Spleen (tissue), 11 donors: ENCODE measurements around the gene PLD4. TPM values are rescaled to one million over a fixed set of nuclear protein-coding genes. Genes with fewer than 3 reads are reported as not detected.
"Not testable (repeated sequence)": the region's sequence is repeated elsewhere in the genome, so short reads cannot be mapped to it uniquely, and the experiment has no call there.

Experiments used
- DNase-seq: peaks from one replicate; pipeline ENCODE4 v3.0.0-alpha.2; 2020
- H3K27ac ChIP-seq, 8 donors: fragments of 200-600 bp; sonication (generic) in 7 of 8; 1 replicate in 4 of 8; 2 replicates in 4 of 8; pipeline versions ENCODE4 v1.5.0 to v1.8.0; 2016 to 2021; ENCODE audit warnings: inconsistent platforms in 4 of 8, mild to moderate bottlenecking in 4 of 8, moderate library complexity in 1 of 8
- H3K27me3 ChIP-seq, 7 donors: fragments of 200-600 bp; sonication (generic) in 6 of 7; replicated peaks in 1 of 7; 1 replicate in 4 of 7; 2 replicates in 3 of 7; pipeline versions ENCODE4 v1.5.0 to v1.8.0; 2016 to 2021; ENCODE audit warnings: inconsistent platforms in 3 of 7, mild to moderate bottlenecking in 1 of 7
- H3K36me3 ChIP-seq, 6 donors: fragments of 200-600 bp; sonication (generic) in 5 of 6; 1 replicate in 4 of 6; 2 replicates in 2 of 6; pipeline versions ENCODE4 v1.5.0 to v1.8.0; 2016 to 2021; ENCODE audit warnings: inconsistent platforms in 2 of 6
- H3K4me1 ChIP-seq, 6 donors: fragments of 200-600 bp; sonication (generic) in 5 of 6; 1 replicate in 3 of 6; 2 replicates in 3 of 6; pipeline versions ENCODE4 v1.5.0 to v1.8.0; 2016 to 2021; ENCODE audit warnings: inconsistent platforms in 3 of 6
- H3K4me3 ChIP-seq, 8 donors: fragments of 200-600 bp; sonication (generic) in 7 of 8; 1 replicate in 4 of 8; 2 replicates in 4 of 8; pipeline versions ENCODE4 v1.5.0 to v1.8.0; 2016 to 2021; ENCODE audit warnings: inconsistent platforms in 4 of 8, mild to moderate bottlenecking in 4 of 8, moderate library complexity in 2 of 8
- H3K9me3 ChIP-seq, 8 donors: fragments of 200-600 bp; sonication (generic) in 7 of 8; 1 replicate in 4 of 8; 2 replicates in 4 of 8; pipeline versions ENCODE4 v1.5.0 to v1.8.0; 2016 to 2021; ENCODE audit warnings: inconsistent platforms in 4 of 8
- POLR2A ChIP-seq, 3 donors: fragments of 450-650 bp; IDR thresholded peaks; one replicate each; pipeline ENCODE4 v1.5.1; 2017; ENCODE audit warnings: antibody characterized with exemption in 3 of 3, mild to moderate bottlenecking in 1 of 3
- POLR2AphosphoS5 ChIP-seq, 3 donors: sonication (generic); formaldehyde crosslinking; IDR thresholded peaks; one replicate each; pipeline ENCODE4 v1.5.1; 2017; ENCODE audit warnings: antibody characterized with exemption in 3 of 3
- WGBS, 5 donors: extraction: QIAGEN DNeasy Blood & Tissue Kit in 3 of 5; methylation state at CpG; one replicate each; pipeline versions ENCODE4 v1.1.5 to v1.1.7; 2013 to 2018; 5-methylcytosine and 5-hydroxymethylcytosine counted together
- intact Hi-C: fragments of 100-400 bp; cut with DNase I; formaldehyde crosslinking; loops from one replicate; pipeline ENCODE4 v1.15.0; 2023; ENCODE audit warnings: low total_unique reads
- polyA plus RNA-seq, 3 donors: library from polyadenylated mRNA; stranded (reverse); fragments of 200-250 nt; gene quantifications; one replicate each; pipeline ENCODE4 v1.2.1, GENCODE V29; 2013
- total RNA-seq, 7 donors: library from RNA; depleted of rRNA in 3 of 7; stranded (reverse); fragments of >200 nt in 3 of 7; fragmentation: NEBNext Ultra II Directional in 4 of 7; extraction: Animal tissue kit (Norgen Biotek cat#: 25700) in 4 of 7; gene quantifications; one replicate each; pipeline versions ENCODE4 v1.1.0 to v1.2.1, GENCODE V29; 2016 to 2021
- TF ChIP-seq, protein P1 (sequence below), 11 experiments: fragments of 200-600 bp in 7 of 11; fragments of 450-650 bp in 4 of 11; sonication (generic) in 4 of 11; IDR thresholded peaks in 8 of 11; conservative IDR thresholded peaks in 3 of 11; 1 replicate in 7 of 11; 2 replicates in 4 of 11; pipeline versions ENCODE4 v1.4.0 to v1.8.0; 2016 to 2021; ENCODE audit warnings: antibody characterized with exemption in 11 of 11, inconsistent platforms in 4 of 11, mild to moderate bottlenecking in 1 of 11
- donor health status: healthy with polysubstance abuse.
- donor health status: DM: no; HTN: no; CAD: no; lungs with moderate emphysema.
- donor health status: DM: no; HTN: no; CAD: no.
- donor health status: Bipolar disorder and iron deficiency.
- donor health status: healthy.
- donor health status: DM: no; HTN: no; CAD: no.
- donor health status: DM: yes; HTN: yes; CAD: no.

The PLD4 gene
- total and polyA plus RNA-seq, 10 donors: 5.4 to 31.3 (median 22.9) TPM

- TF ChIP-seq POLR2A (IDR thresholded peaks at IDR 0.05): no peak
- TF ChIP-seq POLR2AphosphoS5 (IDR thresholded peaks at IDR 0.05): no peak
- TF ChIP-seq, protein P1, sequence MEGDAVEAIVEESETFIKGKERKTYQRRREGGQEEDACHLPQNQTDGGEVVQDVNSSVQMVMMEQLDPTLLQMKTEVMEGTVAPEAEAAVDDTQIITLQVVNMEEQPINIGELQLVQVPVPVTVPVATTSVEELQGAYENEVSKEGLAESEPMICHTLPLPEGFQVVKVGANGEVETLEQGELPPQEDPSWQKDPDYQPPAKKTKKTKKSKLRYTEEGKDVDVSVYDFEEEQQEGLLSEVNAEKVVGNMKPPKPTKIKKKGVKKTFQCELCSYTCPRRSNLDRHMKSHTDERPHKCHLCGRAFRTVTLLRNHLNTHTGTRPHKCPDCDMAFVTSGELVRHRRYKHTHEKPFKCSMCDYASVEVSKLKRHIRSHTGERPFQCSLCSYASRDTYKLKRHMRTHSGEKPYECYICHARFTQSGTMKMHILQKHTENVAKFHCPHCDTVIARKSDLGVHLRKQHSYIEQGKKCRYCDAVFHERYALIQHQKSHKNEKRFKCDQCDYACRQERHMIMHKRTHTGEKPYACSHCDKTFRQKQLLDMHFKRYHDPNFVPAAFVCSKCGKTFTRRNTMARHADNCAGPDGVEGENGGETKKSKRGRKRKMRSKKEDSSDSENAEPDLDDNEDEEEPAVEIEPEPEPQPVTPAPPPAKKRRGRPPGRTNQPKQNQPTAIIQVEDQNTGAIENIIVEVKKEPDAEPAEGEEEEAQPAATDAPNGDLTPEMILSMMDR (IDR thresholded peaks at IDR 0.05 in 8 of 11, conservative IDR thresholded peaks at IDR 0.05 in 3 of 11): no peak
- no peaks in the 10 kb centered on the region for H3K27me3 ChIP-seq
- H3K4me3 ChIP-seq: no peak overlapping the region
- peak; percentile 65 for DNase-seq
- 80 to 93% (median 90%) methylated on average over 21 to 49 of the region's 49 CpGs for WGBS, 5 donors
- H3K36me3 ChIP-seq: peaks cover 0 to 67% (median 6%) of the 10 kb centered on the region in 6 donors
- H3K9me3 ChIP-seq: no peaks in the 10 kb centered on the region
- H3K4me1 ChIP-seq: no peaks in the 10 kb centered on the region
- intact Hi-C loops: no loop called here
- no peak overlapping the region for H3K27ac ChIP-seq
Measured at GRCh38 chr14:104883681-104884361, 40.9 kb upstream of the PLD4 start.

GRCh38 chr14:104884381-104884780 lies 40.3 kb upstream of the PLD4 start:
- H3K27me3 ChIP-seq, H3K9me3 ChIP-seq, H3K4me3 ChIP-seq, H3K4me1 ChIP-seq, H3K27ac ChIP-seq, intact Hi-C loops: not testable (repeated sequence)
- DNase-seq: peak; percentile 39
- peaks cover 0 to 65% (median 6%) of the 10 kb centered on the region in 6 donors for H3K36me3 ChIP-seq
- 76 to 92% (median 86%) methylated on average over 13 to 28 of the region's 34 CpGs for WGBS, 5 donors

- H3K36me3 ChIP-seq: peaks cover 0 to 57% (median 6%) of the 10 kb centered on the region in 6 donors
- no peak overlapping the region for H3K27ac ChIP-seq
- 85 to 94% (median 89%) methylated on average over 20 to 38 of the region's 38 CpGs for WGBS, 5 donors
- peak; percentile 64 for DNase-seq
- intact Hi-C loops: no loop called here
- H3K27me3 ChIP-seq: no peaks in the 10 kb centered on the region
- no peak for TF ChIP-seq POLR2AphosphoS5 (IDR thresholded peaks at IDR 0.05)
- TF ChIP-seq, protein P1 (IDR thresholded peaks at IDR 0.05 in 8 of 11, conservative IDR thresholded peaks at IDR 0.05 in 3 of 11): no peak
- TF ChIP-seq POLR2A (IDR thresholded peaks at IDR 0.05): no peak
- H3K9me3 ChIP-seq: no peaks in the 10 kb centered on the region
- no peaks in the 10 kb centered on the region for H3K4me1 ChIP-seq
- no peak overlapping the region for H3K4me3 ChIP-seq
Measured at GRCh38 chr14:104885031-104885972, 39.4 kb upstream of the PLD4 start.

- no peaks in the 10 kb centered on the region for H3K4me1 ChIP-seq
- peaks cover 0 to 49% (median 6%) of the 10 kb centered on the region in 6 donors for H3K36me3 ChIP-seq
- intact Hi-C loops: no loop called here
- DNase-seq: peak; percentile 72
- TF ChIP-seq POLR2AphosphoS5 (IDR thresholded peaks at IDR 0.05) (no peak), POLR2A (IDR thresholded peaks at IDR 0.05) (no peak)
- TF ChIP-seq, protein P1 (IDR thresholded peaks at IDR 0.05 in 8 of 11, conservative IDR thresholded peaks at IDR 0.05 in 3 of 11): no peak
- no peaks in the 10 kb centered on the region for H3K27me3 ChIP-seq
- H3K9me3 ChIP-seq: no peaks in the 10 kb centered on the region
- 89 to 93% (median 91%) methylated on average over 17 to 40 of the region's 40 CpGs for WGBS, 5 donors
- H3K4me3 ChIP-seq: no peak overlapping the region
- H3K27ac ChIP-seq: no peak overlapping the region
Measured at GRCh38 chr14:104885973-104886689, 38.5 kb upstream of the PLD4 start.
